Right lung (tissue), 10 donors: Measurements from ENCODE around the gene TOMM7. TPM values are rescaled to one million over a fixed set of nuclear protein-coding genes. Genes with fewer than 3 reads are reported as not detected.

Experiments used
- DNase-seq, 2 donors: peaks; one replicate each; pipeline ENCODE4 v3.0.0-alpha.2; 2013
- long read RNA-seq, 8 donors: transcript quantifications; one replicate each; lab custom pipeline, GENCODE V29; 2026
- polyA plus RNA-seq, 5 donors: library from polyadenylated mRNA; unstranded; fragments of 120-200 nt; gene quantifications; one replicate each; pipeline versions ENCODE4 v1.2.1 to v1.2.3, GENCODE V29; 2013; ENCODE audit warnings: inconsistent platforms in 1 of 5, low replicate concordance in 1 of 5; ENCODE audit not compliant: insufficient read length in 5 of 5, insufficient read depth in 1 of 5

The TOMM7 gene
- polyA plus RNA-seq, result 100 to 1,000 TPM; 475 to 581 (median 500) TPM
- long read RNA-seq, donor 1, transcript TOMM7-201 (3 exons, 778 nt), result major isoform, 438 of 542 reads
- long read RNA-seq, donor 1, transcript TOMM7-205 (2 exons, 551 nt), result minor isoform, 62 of 542 reads
- long read RNA-seq, donor 1, transcript TOMM7-204 (2 exons, 731 nt), result minor isoform, 5 of 542 reads
- long read RNA-seq, donor 1, partial matches to known transcripts, result 0 of 542 reads
- long read RNA-seq, donor 1, other reads (novel, unspliced or antisense), result 36 of 542 reads
- long read RNA-seq, donor 2, transcript TOMM7-205 (2 exons, 551 nt), result minor isoform, 23 of 268 reads
- long read RNA-seq, donor 2, transcript TOMM7-201 (3 exons, 778 nt), result major isoform, 218 of 268 reads
- long read RNA-seq, donor 2, partial matches to known transcripts, result 21 of 268 reads
- long read RNA-seq, donor 2, other reads (novel, unspliced or antisense), result 5 of 268 reads
- long read RNA-seq, donor 3, transcript TOMM7-205 (2 exons, 551 nt), result minor isoform, 74 of 404 reads
- long read RNA-seq, donor 3, transcript TOMM7-201 (3 exons, 778 nt), result major isoform, 310 of 404 reads
- long read RNA-seq, donor 3, partial matches to known transcripts, result 0 of 404 reads
- long read RNA-seq, donor 3, other reads (novel, unspliced or antisense), result 17 of 404 reads
- long read RNA-seq, donor 4, transcript TOMM7-205 (2 exons, 551 nt), result minor isoform, 43 of 354 reads
- long read RNA-seq, donor 4, transcript TOMM7-201 (3 exons, 778 nt), result major isoform, 246 of 354 reads
- long read RNA-seq, donor 4, partial matches to known transcripts, result 51 of 354 reads
- long read RNA-seq, donor 4, other reads (novel, unspliced or antisense), result 10 of 354 reads
- long read RNA-seq, donor 5, transcript TOMM7-204 (2 exons, 731 nt), result minor isoform, 18 of 728 reads
- long read RNA-seq, donor 5, transcript TOMM7-205 (2 exons, 551 nt), result minor isoform, 48 of 728 reads
- long read RNA-seq, donor 5, transcript TOMM7-201 (3 exons, 778 nt), result major isoform, 611 of 728 reads
- long read RNA-seq, donor 5, partial matches to known transcripts, result 0 of 728 reads
- long read RNA-seq, donor 5, other reads (novel, unspliced or antisense), result 48 of 728 reads
- long read RNA-seq, donor 6, transcript TOMM7-205 (2 exons, 551 nt), result minor isoform, 23 of 580 reads
- long read RNA-seq, donor 6, transcript TOMM7-201 (3 exons, 778 nt), result major isoform, 519 of 580 reads
- long read RNA-seq, donor 6, transcript TOMM7-204 (2 exons, 731 nt), result minor isoform, 8 of 580 reads
- long read RNA-seq, donor 6, partial matches to known transcripts, result 0 of 580 reads
- long read RNA-seq, donor 6, other reads (novel, unspliced or antisense), result 28 of 580 reads
- long read RNA-seq, donor 7, transcript TOMM7-201 (3 exons, 778 nt), result major isoform, 173 of 198 reads
- long read RNA-seq, donor 7, transcript TOMM7-205 (2 exons, 551 nt), result minor isoform, 5 of 198 reads
- long read RNA-seq, donor 7, partial matches to known transcripts, result 0 of 198 reads
- long read RNA-seq, donor 7, other reads (novel, unspliced or antisense), result 18 of 198 reads
- long read RNA-seq, donor 8, transcript TOMM7-201 (3 exons, 778 nt), result major isoform, 132 of 170 reads
- long read RNA-seq, donor 8, transcript TOMM7-205 (2 exons, 551 nt), result minor isoform, 26 of 170 reads
- long read RNA-seq, donor 8, partial matches to known transcripts, result 11 of 170 reads
- long read RNA-seq, donor 8, other reads (novel, unspliced or antisense), result 0 of 170 reads

DNA sequence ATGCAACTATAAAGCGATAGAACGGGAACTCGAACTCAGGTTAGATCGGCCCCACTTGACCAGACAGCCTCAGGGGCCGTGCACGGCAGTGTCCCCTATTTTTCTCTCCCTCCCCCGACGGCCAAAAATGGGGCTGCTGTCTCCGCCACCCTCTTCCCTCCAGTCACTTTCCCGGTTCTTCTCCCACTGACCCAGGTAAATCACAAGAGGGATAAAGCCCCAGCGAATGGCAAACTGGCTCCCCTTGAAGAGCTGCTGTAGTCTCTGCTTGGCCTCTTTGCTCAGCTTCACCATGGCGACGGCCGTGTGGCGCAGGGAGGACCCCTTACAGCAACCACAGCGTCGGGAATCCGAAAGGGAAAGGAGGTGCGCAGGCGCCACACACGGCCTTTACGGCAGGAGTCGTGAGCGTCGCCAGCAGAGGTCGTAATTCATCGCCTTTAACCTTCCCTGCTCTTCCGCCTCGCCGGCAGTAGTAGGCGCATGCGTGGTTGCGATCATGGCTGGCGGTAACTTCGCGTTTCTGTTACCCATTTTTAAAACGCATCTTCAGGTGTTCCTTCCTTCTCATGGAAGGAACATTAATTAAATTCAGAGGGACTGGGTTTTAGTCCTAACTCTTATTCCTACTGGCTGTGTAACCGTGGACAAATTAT is at the start of gene TOMM7:
TOMM7 (minus strand) TSS at position 364 of the 656 bp plus-strand sequence; CDS start at position 294, 70 bp downstream.
- DNase-seq, result peak; percentile 94 to 96

DNA sequence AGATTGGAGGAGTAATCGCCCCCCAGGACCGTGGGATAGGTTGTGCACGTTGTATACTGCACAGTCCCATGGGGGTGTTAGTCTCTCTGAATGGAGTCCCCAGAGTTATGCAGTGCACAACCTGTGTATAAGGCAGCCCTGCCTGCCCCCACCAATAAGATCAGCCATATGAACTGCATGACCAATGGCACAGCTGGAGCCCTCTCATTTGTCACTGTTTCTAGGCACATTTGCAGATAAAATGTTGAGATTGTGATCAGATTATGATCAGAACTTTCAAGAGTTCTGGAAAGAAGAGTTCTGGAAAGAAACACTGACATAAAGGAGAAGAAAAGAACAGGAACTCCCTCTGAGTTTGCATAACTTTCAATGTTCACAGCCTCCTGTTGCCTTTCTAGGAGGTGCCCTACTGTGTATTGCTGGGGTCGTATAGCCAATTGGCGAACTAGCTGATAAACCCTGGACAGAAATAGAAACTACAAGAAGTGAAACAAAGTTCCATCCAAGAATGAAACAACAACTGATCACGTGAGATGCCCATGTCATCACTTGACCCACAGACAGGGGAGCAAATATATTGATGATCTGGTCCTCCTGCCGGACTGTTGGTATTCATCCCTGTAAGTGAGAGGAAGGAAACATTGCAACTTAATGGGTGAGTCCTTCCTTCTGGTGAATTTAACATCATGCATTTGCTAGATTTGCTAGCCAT is 49.6 kb upstream of the TOMM7 start:
- no peak for DNase-seq

DNA sequence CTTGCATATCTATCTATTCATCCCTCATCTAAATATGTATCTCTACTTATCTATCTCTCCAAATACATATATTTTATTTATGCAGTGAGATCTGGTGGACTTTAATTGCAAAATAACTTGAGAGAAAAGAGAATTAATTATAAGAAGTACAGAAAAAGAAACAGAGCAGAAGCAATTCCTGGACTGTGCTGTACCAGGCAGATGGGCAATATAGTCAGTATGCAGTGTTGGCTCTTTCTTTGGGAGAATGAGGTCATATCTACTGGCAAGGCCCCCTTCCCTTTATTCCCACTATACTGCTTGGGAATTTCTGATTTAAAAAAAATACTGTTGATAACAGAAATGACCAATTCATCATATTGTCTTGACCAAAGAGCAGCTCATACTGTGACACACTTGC is 49.0 kb upstream of the TOMM7 start:
- DNase-seq, result no peak

DNA sequence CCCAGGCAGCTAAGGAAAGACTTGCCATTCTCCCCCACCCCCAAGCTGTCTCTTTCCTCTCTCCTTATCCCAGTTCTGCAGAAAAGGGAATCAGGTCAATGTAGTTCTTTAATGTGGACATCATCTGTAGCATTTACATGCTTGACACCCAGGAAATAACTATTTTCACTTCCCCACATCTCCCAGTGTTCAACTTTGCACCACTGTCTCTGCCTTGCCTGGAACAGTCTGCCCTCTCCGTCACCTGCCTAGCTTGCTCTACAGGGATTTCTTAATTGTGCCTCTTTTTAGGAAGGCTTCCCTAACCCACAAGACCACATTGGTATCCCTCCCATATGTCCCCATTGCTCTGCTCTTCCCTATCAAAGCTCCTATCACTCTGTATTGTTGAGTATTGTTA is 45.9 kb upstream of the TOMM7 start:
- DNase-seq, result no peak

DNA sequence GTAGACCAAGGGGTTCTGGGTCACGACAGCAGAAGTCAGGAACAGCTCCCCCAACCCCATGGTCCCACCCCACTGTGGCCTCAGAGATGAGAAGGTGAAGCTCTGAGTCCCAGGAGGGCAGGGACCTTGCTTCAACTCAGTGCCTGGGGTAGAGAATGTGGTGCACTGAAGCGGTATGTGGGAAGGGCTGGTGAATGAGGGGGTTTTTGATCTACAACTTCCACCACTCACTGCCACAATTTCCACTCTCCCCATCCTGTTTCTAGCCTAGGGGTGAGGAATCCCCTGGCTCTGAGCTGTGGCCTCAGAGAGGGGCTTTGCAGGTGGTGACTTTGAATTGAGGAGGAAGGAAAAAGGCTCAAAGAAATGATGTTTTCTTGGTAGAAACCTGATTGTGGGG is 44.9 kb upstream of the TOMM7 start:
- DNase-seq, result no peak

DNA sequence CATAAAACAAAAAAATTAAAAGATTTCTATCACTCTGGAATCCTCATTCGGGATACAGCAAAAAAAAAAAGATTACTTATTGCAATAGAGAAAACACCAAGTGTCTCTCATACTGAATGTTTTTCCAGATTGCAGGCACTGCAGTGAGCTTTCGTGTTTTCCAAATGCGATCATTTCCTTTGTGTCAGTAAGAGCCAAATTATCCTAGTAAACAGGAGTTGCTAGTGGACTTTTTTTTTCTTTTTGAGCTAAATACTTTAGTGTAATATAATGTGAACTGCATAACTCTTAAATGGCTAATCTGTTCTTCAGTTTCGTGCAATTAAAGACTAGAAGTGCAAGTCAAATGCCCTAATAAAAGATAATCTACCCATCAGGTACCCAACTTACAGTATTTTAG is 44.4 kb upstream of the TOMM7 start:
- DNase-seq, result peak; percentile 61 to 73

DNA sequence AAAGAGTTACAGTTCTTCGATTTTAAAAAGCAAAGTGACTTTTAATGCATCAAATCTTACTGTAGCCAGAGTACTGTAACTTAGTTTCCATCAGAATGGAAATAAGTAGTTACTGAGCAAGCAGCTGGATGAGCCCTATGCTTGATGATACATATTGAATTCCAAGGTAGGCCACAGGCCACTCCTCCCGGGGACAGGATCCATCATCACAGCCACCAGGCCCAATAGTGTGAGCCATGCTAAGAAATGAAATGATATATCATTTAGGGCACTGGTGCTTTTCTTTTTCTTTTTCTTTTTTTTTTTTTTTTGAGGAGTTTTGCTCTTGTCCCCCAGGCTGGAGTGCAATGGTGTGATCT is 42.9 kb upstream of the TOMM7 start:
- no peak for DNase-seq

DNA sequence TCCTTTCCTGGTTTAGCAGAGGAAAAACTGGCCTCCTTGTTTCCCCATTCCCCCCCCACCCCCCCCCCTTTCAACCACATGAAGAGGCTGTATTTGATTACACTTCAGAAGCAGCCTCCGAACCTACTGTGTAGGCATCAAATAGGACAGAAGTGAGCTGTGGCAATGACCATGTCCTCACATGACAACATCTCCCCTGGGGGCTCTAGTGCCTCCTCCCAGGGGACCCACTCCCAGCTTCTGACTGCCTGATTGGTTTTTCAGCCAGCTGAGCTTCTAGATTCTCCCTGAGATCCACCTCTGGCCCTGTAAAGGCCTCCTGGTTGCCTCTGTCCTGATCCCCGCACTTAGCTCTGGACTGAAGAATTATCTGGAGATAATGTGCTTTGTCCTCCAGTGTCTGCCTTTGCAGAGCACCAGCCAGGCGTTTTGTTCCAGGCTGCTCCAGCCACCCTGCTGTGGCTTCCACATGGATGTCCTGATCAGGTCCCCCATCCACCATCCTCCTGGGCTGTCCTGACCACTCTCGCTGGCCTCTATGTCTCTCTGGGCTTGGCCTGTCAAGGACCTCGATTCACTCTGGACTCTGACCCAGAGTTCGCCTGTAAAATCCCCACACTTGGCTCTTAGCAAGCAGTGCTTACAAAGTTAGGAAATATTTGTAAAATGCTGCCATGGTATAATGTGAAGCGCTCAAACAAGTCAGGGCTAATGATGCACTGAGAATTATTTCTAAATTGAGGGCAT is 42.4 kb upstream of the TOMM7 start:
- no peak for DNase-seq

DNA sequence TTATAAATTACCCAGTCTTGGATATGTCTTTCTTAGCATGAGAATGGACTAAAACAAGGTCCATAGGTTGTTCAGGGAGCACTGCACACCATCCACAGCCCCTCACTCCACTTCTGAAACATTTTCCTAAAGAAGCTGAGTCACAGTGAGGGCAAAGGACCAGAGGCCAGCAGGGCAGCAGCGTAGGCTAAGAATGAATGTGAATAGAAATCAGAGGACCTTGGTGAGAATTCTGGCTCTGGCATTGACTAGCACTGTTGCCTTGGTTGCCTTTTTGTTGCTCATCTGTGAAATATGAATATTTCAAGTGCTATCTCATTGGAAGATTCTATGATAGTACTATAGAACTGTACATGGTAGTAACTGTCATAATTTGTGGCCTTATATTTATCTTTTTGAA is 41.7 kb upstream of the TOMM7 start:
- no peak for DNase-seq

DNA sequence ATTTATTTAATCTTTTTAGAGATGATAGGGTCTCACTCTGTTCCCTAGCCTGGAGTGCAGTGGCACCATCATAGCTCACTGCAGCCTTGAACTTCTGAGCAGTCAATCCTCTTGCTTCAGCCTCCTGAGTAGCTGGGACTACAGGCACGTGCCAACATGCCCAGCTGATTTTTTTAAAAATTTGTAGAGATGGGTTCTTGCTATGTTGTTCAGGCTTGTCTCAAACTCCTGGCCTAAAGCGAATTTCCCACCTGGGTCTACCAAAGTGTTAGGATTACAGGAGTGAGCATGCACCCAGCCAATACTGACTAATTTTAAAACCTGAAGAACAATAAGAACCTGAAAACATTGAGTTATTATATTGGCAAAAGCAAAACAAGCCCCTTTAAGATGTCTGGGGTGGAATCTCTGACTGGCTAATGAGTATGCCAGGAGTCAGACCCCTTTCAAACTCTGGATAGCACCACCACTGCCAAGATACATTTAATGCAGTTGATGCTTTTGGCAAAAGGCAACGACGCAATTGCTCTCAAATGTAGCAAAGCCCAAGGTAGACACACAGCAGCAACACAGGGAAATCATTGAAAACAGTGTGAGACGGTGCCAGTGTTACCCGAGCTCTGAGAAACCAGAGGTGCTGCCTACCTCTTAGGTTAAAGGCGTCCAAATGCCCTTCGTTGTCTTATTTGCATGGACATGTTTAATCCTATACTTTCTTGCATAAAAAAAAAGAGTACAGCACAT is 40.7 kb upstream of the TOMM7 start:
- no peak for DNase-seq

DNA sequence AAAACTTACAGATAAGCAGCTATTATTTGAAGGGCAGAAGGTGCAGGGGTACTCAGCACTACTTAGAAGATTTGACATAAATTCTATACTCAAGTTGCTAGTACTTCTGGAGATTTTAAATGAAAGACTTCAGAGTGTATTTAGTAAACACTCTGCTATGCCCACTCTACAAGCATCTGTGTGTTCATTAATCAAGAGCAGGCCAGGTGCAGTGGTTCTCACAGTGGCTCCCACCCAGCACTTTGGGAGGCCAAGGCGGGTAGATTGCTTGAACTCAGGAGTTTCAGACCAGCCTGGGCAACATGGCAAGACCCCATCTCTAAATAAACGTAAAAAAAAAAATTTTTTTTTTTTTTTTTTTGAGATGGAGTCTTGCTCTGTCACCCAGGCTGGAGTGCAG is 38.9 kb upstream of the TOMM7 start:
- DNase-seq, result no peak

DNA sequence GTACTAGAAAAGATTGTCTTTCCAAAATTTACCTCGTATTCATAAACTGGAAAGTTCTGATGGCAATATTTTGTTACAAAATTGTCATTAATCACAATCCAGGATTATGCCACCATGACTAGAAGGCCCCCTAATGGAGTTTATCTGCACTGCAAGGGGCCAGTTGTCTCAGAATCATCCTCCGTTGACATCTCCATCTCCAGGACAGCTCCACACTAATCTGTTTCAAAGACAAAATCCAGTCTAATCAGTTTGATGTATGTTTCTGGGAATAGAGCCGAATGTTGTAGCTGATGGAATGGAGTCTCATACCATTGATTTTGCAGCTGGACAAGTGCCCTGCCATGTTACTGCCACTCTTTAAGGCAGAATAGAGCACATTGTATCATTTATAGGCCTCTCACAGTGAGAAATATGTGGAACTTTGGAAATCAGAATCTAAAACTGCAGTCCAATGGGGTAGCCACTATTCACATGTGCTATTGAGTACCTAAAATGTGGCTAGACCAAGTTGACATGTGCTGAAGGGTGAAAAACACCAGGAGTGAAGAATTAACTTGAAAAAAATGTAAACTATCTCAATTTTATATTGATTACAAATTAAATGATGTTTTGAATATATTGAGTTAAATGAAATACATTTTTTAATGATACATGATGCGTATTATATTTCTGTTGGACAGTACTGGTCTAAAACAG is 38.3 kb upstream of the TOMM7 start:
- no peak for DNase-seq

DNA sequence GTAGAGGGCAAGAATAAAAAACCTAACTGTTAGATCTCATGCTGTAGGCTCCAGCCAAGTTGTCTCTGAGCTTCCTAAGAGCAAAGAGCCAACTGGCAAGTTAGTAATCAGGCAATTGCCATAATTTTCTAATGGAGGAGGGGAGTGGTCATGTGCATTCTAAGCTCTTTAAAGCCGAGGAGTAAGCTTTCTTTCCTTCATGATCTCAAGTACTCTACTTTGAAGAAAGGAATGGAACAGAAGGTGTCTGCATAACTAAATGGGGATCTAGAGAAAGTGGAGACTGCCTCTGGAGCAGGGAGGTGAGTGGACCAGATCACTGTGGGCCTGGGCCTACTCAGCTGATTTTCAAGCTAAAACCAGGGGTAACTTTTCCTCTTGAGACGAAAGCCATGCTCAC is 37.7 kb upstream of the TOMM7 start:
- DNase-seq, result no peak

DNA sequence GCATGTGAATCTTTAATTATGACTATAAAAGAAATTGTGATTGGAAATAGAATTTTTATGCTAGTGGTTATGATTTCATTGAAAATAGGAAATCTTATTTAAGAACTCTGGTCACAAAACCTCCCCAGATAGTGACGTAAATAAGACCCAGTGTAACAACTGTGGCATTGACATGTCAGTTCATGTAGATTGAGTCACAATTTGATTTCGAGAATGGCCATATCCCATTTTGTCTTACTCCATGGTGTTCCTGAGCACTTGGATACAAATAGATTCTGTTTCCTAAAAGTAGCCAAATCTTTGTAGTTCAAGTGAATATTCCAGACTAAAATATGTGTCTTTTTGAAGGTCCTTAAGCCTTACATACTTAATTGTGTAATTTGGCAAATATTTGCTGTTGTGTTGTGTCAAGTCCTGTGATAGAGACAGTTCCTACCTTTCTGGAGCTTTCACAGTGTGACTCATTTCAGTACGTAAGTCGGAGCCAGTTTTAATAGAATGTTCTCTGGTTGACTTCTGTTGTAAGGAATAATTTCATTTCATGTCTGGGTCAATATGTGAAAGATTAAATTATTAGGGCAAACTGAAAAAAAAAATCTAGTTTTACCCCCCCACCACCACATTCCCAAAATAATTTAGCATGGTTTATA is 37.1 kb upstream of the TOMM7 start:
- no peak for DNase-seq

DNA sequence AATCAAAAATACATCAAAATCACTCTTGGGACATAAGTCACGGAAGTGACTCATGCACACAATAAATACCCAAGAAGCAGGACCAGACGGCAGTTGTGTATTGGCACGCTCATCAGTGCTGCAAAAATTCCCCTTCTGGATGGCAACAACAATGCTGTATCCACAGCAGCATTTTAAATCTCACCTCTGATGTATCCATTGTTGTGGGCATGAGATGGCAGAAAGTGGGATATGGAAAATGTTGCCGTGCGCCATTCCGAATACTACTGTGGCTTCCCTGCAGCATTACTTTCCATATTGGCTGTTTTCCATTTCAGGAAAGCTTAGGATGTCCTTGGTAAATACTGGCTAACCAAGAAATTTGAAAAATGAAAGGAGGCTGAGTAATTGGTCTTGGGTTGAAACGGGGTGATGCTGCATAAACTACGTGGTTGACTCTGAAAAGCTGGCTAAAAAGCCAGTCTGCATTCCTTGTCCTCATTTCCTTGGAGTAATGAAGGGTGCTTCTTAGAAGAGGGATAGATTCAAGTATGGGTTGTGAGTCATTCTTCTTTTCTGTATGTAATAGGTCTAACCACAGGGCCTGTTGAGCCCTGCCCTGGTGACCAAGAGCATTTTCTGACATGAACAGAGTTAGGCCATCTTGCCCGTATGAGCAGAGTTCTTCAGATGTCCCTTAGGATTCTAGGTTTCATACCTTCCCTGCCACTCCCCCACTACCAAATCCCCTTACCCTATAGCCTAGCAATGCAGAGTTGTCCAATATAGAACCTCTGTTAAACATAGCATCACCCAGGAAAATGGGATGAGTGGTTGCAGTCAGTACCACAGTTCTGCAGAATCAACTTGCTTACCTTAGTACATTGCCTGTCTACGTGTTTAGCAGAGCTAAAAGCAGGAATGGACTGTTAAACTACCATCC is 36.3 kb upstream of the TOMM7 start:
- DNase-seq, result no peak

DNA sequence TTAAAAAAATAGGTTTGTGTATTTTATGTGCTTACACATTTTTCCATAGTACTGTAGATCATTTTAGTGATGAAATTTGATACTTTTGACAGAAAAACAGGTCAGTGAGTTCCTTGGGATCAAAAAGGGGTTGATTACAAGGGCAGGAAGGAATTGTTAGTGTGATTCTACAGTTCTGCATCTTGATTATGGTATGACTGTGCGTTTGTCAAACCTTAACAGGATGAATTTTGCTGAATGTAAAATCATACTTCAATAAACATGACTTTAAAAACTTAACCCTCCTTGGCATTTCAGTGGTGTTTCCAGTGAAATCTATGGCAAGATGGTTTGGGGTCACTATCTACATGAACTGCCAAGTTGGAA is 35.6 kb upstream of the TOMM7 start:
- no peak for DNase-seq
